H9 (cell line): ENCODE data around the gene ZNF366. TPM values are rescaled to one million over a fixed set of nuclear protein-coding genes. Genes with fewer than 3 reads are reported as not detected.

Experiments
- DNase-seq: peaks from one replicate; pipeline ENCODE4 v3.0.0-alpha.2; 2017
- H2AFZ ChIP-seq: one replicate; pipeline ENCODE4 v1.6.1; 2013; ENCODE audit warnings: mild to moderate bottlenecking, low read length, control low read depth, moderate library complexity
- H2AK5ac ChIP-seq: 2 replicates; pipeline ENCODE4 v1.6.1; 2013; ENCODE audit warnings: low read length, control low read depth, mixed read lengths; ENCODE audit not compliant: insufficient read length
- H2BK120ac ChIP-seq: one replicate; pipeline ENCODE4 v1.6.1; 2013; ENCODE audit warnings: low read depth, mild to moderate bottlenecking, low read length, control low read depth, inconsistent platforms; ENCODE audit not compliant: poor library complexity, severe bottlenecking
- H2BK12ac ChIP-seq: 2 replicates; pipeline ENCODE4 v1.6.1; 2013; ENCODE audit warnings: low read length, control low read depth, mixed read lengths, low read depth; ENCODE audit not compliant: insufficient read length
- H2BK15ac ChIP-seq: 2 replicates; pipeline ENCODE4 v1.6.1; 2013; ENCODE audit warnings: low read depth, low read length, control low read depth
- H2BK20ac ChIP-seq: one replicate; pipeline ENCODE4 v1.6.1; 2013; ENCODE audit warnings: low read depth, mild to moderate bottlenecking, low read length, control low read depth, inconsistent platforms; ENCODE audit not compliant: poor library complexity, severe bottlenecking
- H2BK5ac ChIP-seq: 2 replicates; pipeline ENCODE4 v1.6.1; 2013; ENCODE audit warnings: low read length, control low read depth, mixed read lengths; ENCODE audit not compliant: insufficient read length
- H3K14ac ChIP-seq: 2 replicates; pipeline ENCODE4 v1.6.1; 2013; ENCODE audit warnings: low read length, control low read depth; ENCODE audit not compliant: insufficient read depth
- H3K18ac ChIP-seq: 2 replicates; pipeline ENCODE4 v1.6.1; 2013; ENCODE audit warnings: low read depth, mild to moderate bottlenecking, mixed read lengths, low read length, control low read depth; ENCODE audit not compliant: insufficient read length
- H3K23ac ChIP-seq: 2 replicates; pipeline ENCODE4 v1.6.1; 2013; ENCODE audit warnings: low read length, control low read depth, mixed read lengths, low read depth; ENCODE audit not compliant: insufficient read length
- H3K23me2 ChIP-seq: 2 replicates; pipeline ENCODE4 v1.6.1; 2013; ENCODE audit warnings: low read depth, mild to moderate bottlenecking, mixed read lengths, low read length, control low read depth; ENCODE audit not compliant: insufficient read length, poor library complexity, severe bottlenecking
- H3K27ac ChIP-seq: 2 replicates; pipeline ENCODE4 v1.5.1; 2013; ENCODE audit warnings: low read length, control low read depth, mixed read lengths, low read depth; ENCODE audit not compliant: insufficient read length
- H3K27me3 ChIP-seq: 2 replicates; pipeline ENCODE4 v1.6.1; 2013; ENCODE audit warnings: low read length, control low read depth, inconsistent platforms; ENCODE audit not compliant: insufficient read depth
- H3K4ac ChIP-seq: 2 replicates; pipeline ENCODE4 v1.6.1; 2013; ENCODE audit warnings: low read depth, mild to moderate bottlenecking, control low read depth, inconsistent platforms, low read length, moderate library complexity
- H3K4me1 ChIP-seq: 2 replicates; pipeline ENCODE4 v1.6.1; 2013; ENCODE audit warnings: low read length, control low read depth, inconsistent platforms; ENCODE audit not compliant: insufficient read depth
- H3K4me2 ChIP-seq: 2 replicates; pipeline ENCODE4 v1.6.1; 2013; ENCODE audit warnings: low read length, control low read depth, mixed read lengths; ENCODE audit not compliant: insufficient read length, insufficient read depth
- H3K56ac ChIP-seq: 2 replicates; pipeline ENCODE4 v1.6.1; 2013; ENCODE audit warnings: low read depth, mild to moderate bottlenecking, mixed read lengths, low read length, control low read depth; ENCODE audit not compliant: insufficient read length
- H3K79me1 ChIP-seq: 2 replicates; pipeline ENCODE4 v1.6.1; 2013; ENCODE audit warnings: low read depth, mild to moderate bottlenecking, moderate library complexity, low read length, control low read depth, inconsistent platforms; ENCODE audit not compliant: insufficient read depth, poor library complexity, severe bottlenecking
- H3K79me2 ChIP-seq: 2 replicates; pipeline ENCODE4 v1.6.1; 2013; ENCODE audit warnings: low read length, control low read depth, inconsistent platforms; ENCODE audit not compliant: insufficient read depth
- H3K9ac ChIP-seq: 2 replicates; pipeline ENCODE4 v1.6.1; 2013; ENCODE audit warnings: low read length, control low read depth, mixed read lengths; ENCODE audit not compliant: insufficient read length; ENCODE audit errors: extremely low read depth
- H3K9me3 ChIP-seq: one replicate; pipeline ENCODE4 v1.6.1; 2013; ENCODE audit warnings: low read depth, low read length, inconsistent platforms; ENCODE audit not compliant: control insufficient read depth
- H3T11ph ChIP-seq: one replicate; pipeline ENCODE4 v1.6.1; 2013; ENCODE audit warnings: mild to moderate bottlenecking, low read length, control low read depth, inconsistent platforms
- H4K20me1 ChIP-seq: one replicate; pipeline ENCODE4 v1.6.1; 2013; ENCODE audit not compliant: control insufficient read depth, insufficient read length, insufficient read depth
- H4K5ac ChIP-seq: 2 replicates; pipeline ENCODE4 v1.6.1; 2013; ENCODE audit warnings: low read depth, mild to moderate bottlenecking, mixed read lengths, low read length, control low read depth; ENCODE audit not compliant: insufficient read length
- H4K8ac ChIP-seq: replicated peaks from 2 replicates; pipeline ENCODE4 v1.6.1; 2013; ENCODE audit warnings: low read length, control low read depth, mixed read lengths, low read depth; ENCODE audit not compliant: insufficient read length
- H4K91ac ChIP-seq: 2 replicates; pipeline ENCODE4 v1.6.1; 2013; ENCODE audit warnings: low read depth, mild to moderate bottlenecking, moderate library complexity, mixed read lengths, low read length, control low read depth; ENCODE audit not compliant: insufficient read length
- H3K27ac Mint-ChIP-seq, 3 experiments: 2 replicates in 2 of 3; 3 replicates in 1 of 3; pipeline ENCODE4 v1.8.0; 2020 to 2021; ENCODE audit warnings: mixed read lengths in 3 of 3, mild to moderate bottlenecking in 1 of 3, moderate library complexity in 1 of 3
- H3K27me3 Mint-ChIP-seq: 2 replicates; pipeline ENCODE4 v1.8.0; 2021; ENCODE audit warnings: low read depth, mild to moderate bottlenecking, moderate library complexity, mixed read lengths
- H3K36me3 Mint-ChIP-seq, 3 experiments: 2 replicates in 2 of 3; 3 replicates in 1 of 3; pipeline ENCODE4 v1.8.0; 2020 to 2021; ENCODE audit warnings: low read depth in 3 of 3, mixed read lengths in 3 of 3; ENCODE audit not compliant: insufficient read depth in 1 of 3
- H3K4me1 Mint-ChIP-seq, 2 experiments: 2 replicates each; pipeline ENCODE4 v1.8.0; 2020; ENCODE audit warnings: mixed read lengths in 2 of 2
- H3K4me3 Mint-ChIP-seq, 2 experiments: 2 replicates in 1 of 2; 3 replicates in 1 of 2; pipeline ENCODE4 v1.8.0; 2020 to 2021; ENCODE audit warnings: mild to moderate bottlenecking in 2 of 2, mixed read lengths in 2 of 2, moderate library complexity in 1 of 2
- H3K9me3 Mint-ChIP-seq, 2 experiments: 2 replicates in 1 of 2; 3 replicates in 1 of 2; pipeline ENCODE4 v1.8.0; 2020; ENCODE audit warnings: mild to moderate bottlenecking in 2 of 2, mixed read lengths in 2 of 2, moderate library complexity in 1 of 2
- CTCF ChIP-seq: fragments of 200-600 bp; sonication (generic); conservative IDR thresholded peaks from 3 replicates; pipeline ENCODE4 v1.8.0; 2021; ENCODE audit warnings: antibody characterized with exemption, mild to moderate bottlenecking
- WGBS: extraction: QIAGEN DNeasy Blood & Tissue Kit; methylation state at CpG from one replicate; pipeline ENCODE4 v1.1.7; 2013; ENCODE audit warnings: missing lambda C conversion rate, low lambda C conversion rate, mixed read lengths; ENCODE audit not compliant: insufficient read length; ENCODE audit errors: extremely low coverage; 5-methylcytosine and 5-hydroxymethylcytosine counted together
- total RNA-seq: library from RNA; stranded (reverse); gene quantifications from 2 replicates; pipeline ENCODE4 v1.2.1, GENCODE V29; 2021

Gene ZNF366
- total RNA-seq, 1 experiment from 2014 or later = not detected

GRCh38 chr5:72506158-72506549 is 1.1 kb downstream of the ZNF366 start:
- Histone ChIP-seq H3T11ph (no peak overlapping the region), H2BK120ac (no peak overlapping the region), H2BK12ac (no peak overlapping the region), H3K79me1 (no peaks in the 10 kb centered on the region), H3K23me2 (no peaks in the 10 kb centered on the region), H2AFZ (no peak overlapping the region), H2AK5ac (no peak overlapping the region), H2BK20ac (no peak overlapping the region), H4K5ac (no peak overlapping the region), H4K20me1 (no peaks in the 10 kb centered on the region), H3K4ac (no peak overlapping the region), H3K4me1 (no peaks in the 10 kb centered on the region; the same call in 1 of the 2 replicates), H3K79me2 (no peaks in the 10 kb centered on the region), H3K14ac (no peak overlapping the region), H3K56ac (no peak overlapping the region), H3K23ac (no peak overlapping the region), H4K8ac (no peak overlapping the region), H3K9ac (no peak overlapping the region), H3K27ac (no peak overlapping the region), H2BK15ac (no peak overlapping the region), H3K9me3 (no peaks in the 10 kb centered on the region), H3K4me2 (no peak overlapping the region), H3K27me3 (no peaks in the 10 kb centered on the region), H4K91ac (no peak overlapping the region), H3K18ac (no peak overlapping the region), H2BK5ac (no peak overlapping the region)
- WGBS = no CpG with 5 or more reads among the region's 7 CpGs
- H3K27me3 Mint-ChIP-seq = no peaks in the 10 kb centered on the region
- TF ChIP-seq CTCF = no peak
- peaks cover 26 to 31% of the 10 kb centered on the region in 2 experiments for H3K4me1 Mint-ChIP-seq
- DNase-seq = no peak
- no peaks in the 10 kb centered on the region; a peak in 1 of 5 replicates for H3K9me3 Mint-ChIP-seq
- no peak overlapping the region for H3K4me3 Mint-ChIP-seq
- no peak overlapping the region for H3K27ac Mint-ChIP-seq
- H3K36me3 Mint-ChIP-seq = no peaks in the 10 kb centered on the region; a peak in 1 of 7 replicates
